GOT3 (cell line): ENCODE results near the gene TMEM167A.

Source experiments
- DNase-seq: peaks from one replicate; lab custom pipeline; 2025; ENCODE audit warnings: mixed read lengths; lab: John Stamatoyannopoulos, UW

TMEM167A gene

GRCh38 chr5:83076742-83077661 is at the start of gene TMEM167A, which contains the start of gene XRCC4:
TSS of gene TMEM167A (minus strand) at chr5:83077394. CDS start at chr5:83077323, 71 bp downstream.
TSS of gene XRCC4 (plus strand) at chr5:83077547. CDS start at chr5:83104920, 27,373 bp downstream.
- peak; percentile 91 for DNase-seq

- no peak for DNase-seq
Measured at GRCh38 chr5:83126501-83126900, 49.3 kb upstream of the TMEM167A start.

- DNase-seq, result no peak
Measured at GRCh38 chr5:83125560-83125959, 48.4 kb upstream of the TMEM167A start.

GRCh38 chr5:83124593-83124992 is 47.4 kb upstream of the TMEM167A start:
- no peak for DNase-seq

GRCh38 chr5:83118976-83119375 is 41.8 kb upstream of the TMEM167A start:
- no peak for DNase-seq

- DNase-seq, result no peak
Measured at GRCh38 chr5:83118471-83118870, 41.3 kb upstream of the TMEM167A start.

GRCh38 chr5:83115816-83116215 is 38.6 kb upstream of the TMEM167A start:
- no peak for DNase-seq

GRCh38 chr5:83109380-83109779 is 32.2 kb upstream of the TMEM167A start:
- no peak for DNase-seq

- no peak for DNase-seq
Measured at GRCh38 chr5:83107692-83108420, 30.7 kb upstream of the TMEM167A start.

GRCh38 chr5:83104021-83104420 is 26.8 kb upstream of the TMEM167A start:
- no peak for DNase-seq

- DNase-seq, result no peak
Measured at GRCh38 chr5:83102364-83102980, 25.3 kb upstream of the TMEM167A start.

- no peak for DNase-seq
Measured at GRCh38 chr5:83101514-83101913, 24.3 kb upstream of the TMEM167A start.

GRCh38 chr5:83099445-83099844 is 22.3 kb upstream of the TMEM167A start:
- no peak for DNase-seq

GRCh38 chr5:83099001-83099400 is 21.8 kb upstream of the TMEM167A start:
- DNase-seq, result no peak

GRCh38 chr5:83097689-83098231 is 20.6 kb upstream of the TMEM167A start:
- no peak for DNase-seq

- no peak for DNase-seq
Measured at GRCh38 chr5:83096660-83097339, 19.6 kb upstream of the TMEM167A start.

GRCh38 chr5:83095957-83096539 is 18.9 kb upstream of the TMEM167A start:
- peak; percentile 25 for DNase-seq

GRCh38 chr5:83095163-83095956 is 18.2 kb upstream of the TMEM167A start:
- DNase-seq, result no peak

- DNase-seq, result no peak
Measured at GRCh38 chr5:83093692-83094091, 16.5 kb upstream of the TMEM167A start.

GRCh38 chr5:83092619-83093018 is 15.4 kb upstream of the TMEM167A start:
- no peak for DNase-seq
